Fibroblast of villous mesenchyme (primary cell): Measurements from ENCODE around the gene MRPL49. TPM values are rescaled to one million over a fixed set of nuclear protein-coding genes. Genes with fewer than 3 reads are reported as not detected.
"Not testable (repeated sequence)": the region's sequence is repeated elsewhere in the genome, so short reads cannot be mapped to it uniquely, and the experiment has no call there.

Source experiments
- DNase-seq: peaks from one replicate; pipeline ENCODE4 v3.0.0-alpha.2; 2010; ENCODE audit warnings: low read depth
- H3K4me3 ChIP-seq: 2 replicates; pipeline ENCODE4 v1.5.1; 2011; ENCODE audit warnings: low read depth, mild to moderate bottlenecking, low read length
- small RNA-seq: library from RNA; depleted of rRNA; stranded (forward); fragments of <200 nt; gene quantifications from one replicate; pipeline ENCODE3, GENCODE V24; 2012
- total RNA-seq: library from RNA; depleted of rRNA; stranded (reverse); fragments of >200 nt; gene quantifications from 2 replicates; pipeline ENCODE4 v1.2.3, GENCODE V29; 2012
- TF ChIP-seq, protein P1 (sequence below): IDR thresholded peaks from 2 replicates; pipeline ENCODE4 v1.5.1; 2012; ENCODE audit warnings: low read depth, mild to moderate bottlenecking, low read length; ENCODE audit not compliant: insufficient read depth

The MRPL49 gene
- total RNA-seq, 1 donor: 54.4 TPM

DNA sequence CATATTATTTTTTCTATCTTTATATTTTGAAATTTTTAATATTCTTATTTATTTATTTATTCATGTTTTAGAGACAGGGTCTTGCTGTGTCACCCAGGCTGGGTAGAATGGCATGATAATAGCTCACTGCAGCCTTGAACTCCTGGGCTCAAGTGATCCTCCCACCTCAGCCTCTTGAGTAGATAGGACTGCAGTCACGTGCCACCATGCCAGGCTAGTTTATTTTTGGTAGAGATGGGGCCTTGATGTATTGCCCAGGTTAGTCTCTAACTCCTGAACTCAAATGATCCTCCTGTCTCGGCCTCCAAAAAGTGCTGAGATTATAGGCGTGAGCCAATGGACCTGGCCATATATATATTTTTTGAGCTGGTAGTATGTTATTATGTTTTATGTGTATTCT is 45.5 kb downstream of the MRPL49 start:
- TF ChIP-seq, protein P1, sequence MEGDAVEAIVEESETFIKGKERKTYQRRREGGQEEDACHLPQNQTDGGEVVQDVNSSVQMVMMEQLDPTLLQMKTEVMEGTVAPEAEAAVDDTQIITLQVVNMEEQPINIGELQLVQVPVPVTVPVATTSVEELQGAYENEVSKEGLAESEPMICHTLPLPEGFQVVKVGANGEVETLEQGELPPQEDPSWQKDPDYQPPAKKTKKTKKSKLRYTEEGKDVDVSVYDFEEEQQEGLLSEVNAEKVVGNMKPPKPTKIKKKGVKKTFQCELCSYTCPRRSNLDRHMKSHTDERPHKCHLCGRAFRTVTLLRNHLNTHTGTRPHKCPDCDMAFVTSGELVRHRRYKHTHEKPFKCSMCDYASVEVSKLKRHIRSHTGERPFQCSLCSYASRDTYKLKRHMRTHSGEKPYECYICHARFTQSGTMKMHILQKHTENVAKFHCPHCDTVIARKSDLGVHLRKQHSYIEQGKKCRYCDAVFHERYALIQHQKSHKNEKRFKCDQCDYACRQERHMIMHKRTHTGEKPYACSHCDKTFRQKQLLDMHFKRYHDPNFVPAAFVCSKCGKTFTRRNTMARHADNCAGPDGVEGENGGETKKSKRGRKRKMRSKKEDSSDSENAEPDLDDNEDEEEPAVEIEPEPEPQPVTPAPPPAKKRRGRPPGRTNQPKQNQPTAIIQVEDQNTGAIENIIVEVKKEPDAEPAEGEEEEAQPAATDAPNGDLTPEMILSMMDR: no peak
- DNase-seq: no peak
- no peak overlapping the region for H3K4me3 ChIP-seq

DNA sequence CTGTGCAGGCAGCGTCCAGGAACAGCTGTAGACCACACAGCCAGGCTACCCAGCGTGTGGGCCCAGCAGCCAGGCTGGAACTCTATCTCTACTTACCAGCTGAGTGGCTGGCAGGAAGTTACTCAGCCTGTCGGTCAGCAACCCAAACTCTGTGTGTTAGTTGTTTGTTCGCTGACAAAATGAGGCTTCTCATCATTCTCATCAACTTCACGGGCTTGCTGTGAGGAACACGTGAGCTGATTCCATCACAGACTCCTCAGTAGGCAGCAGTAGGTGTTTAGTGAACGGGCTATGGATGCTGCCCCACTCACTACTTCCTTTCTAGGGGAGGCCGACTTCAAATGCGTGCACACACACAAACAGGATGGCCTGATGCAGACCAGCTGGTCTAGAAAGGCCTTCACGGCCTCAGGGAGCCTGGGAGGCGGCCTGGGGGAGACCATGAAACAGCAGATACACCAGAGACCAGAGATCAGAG is 47.1 kb downstream of the MRPL49 start:
- DNase-seq: peak; percentile 37
- no peak overlapping the region for H3K4me3 ChIP-seq
- TF ChIP-seq, protein P1: no peak

DNA sequence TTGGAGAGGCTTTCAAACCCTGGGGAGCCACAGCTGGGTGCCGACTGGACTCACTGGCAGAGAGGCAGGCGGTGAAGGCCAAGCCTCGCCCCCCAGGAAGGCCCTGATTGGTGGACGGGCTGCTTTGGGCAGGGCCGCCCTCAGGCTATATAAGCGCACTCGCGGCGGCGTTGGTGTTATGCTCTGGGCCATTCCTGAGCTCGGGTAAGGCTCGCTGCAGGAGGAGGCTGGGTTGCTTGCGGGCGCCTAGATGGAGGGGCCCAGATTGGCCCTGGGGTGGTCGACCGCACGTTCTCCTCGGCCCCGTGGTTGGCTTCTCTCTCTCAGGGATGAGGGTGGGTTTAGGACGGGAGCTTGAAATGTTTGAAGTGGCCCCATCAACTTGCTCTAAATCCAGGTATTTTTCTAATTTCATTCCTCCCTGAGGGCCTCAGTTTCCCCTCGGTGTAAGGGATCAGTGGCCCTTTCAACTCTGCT is 48.0 kb downstream of the MRPL49 start, which contains the start of gene SPDYC:
Gene SPDYC, plus strand, starts transcription at position 176 of the 477 bp plus-strand sequence. CDS start 1,125 bp downstream, outside the sequence.
- TF ChIP-seq, protein P1: no peak
- DNase-seq: peak; percentile 47

DNA sequence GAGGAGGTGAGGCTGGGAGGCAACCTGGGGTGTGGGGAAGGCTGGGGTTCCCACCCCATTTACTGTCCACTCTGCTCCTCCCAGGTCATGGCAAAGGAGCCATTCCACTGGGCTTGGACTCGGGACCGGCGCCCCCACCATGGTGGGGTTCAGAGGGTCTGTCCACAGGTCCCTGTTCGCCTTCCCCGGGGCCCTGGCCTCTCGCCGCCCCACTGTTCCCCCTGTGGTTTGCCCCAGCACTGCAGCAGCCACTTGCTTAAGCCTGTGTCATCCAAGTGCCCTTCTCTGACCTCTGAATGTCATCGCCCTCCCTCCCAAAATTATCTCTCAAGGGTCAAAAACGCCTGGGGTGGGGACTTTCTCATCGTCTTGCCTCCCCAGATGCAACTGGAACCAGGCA is 50.5 kb downstream of the MRPL49 start:
- DNase-seq: no peak
- no peak overlapping the region for H3K4me3 ChIP-seq
- TF ChIP-seq, protein P1: no peak

More for the DNA sequence above, 48.0 kb downstream of the MRPL49 start, which contains the start of gene SPDYC:
- no peak within 1 kb of the TSS for H3K4me3 ChIP-seq

DNA sequence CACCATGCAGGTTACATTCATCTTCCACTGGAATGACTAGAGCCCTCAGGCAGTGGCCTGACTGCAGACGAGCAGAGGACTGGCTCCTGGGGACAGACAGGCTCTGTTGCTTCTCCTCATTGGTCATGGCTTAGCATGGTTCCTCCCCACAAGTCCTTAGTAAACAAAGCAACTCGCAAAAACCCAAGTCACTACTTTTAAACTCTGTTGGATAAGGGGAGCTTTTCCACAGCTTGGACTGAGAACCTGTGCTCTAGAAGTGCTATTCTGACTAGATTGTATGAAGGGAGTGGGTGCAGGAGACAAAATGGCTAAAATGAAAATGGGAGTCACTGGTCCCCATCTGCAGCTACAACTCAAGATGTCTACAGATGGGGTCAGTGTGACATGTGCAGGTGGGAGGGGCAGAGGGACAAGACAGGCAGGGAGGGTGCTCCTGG is 52.5 kb downstream of the MRPL49 start:
- not testable (repeated sequence) for H3K4me3 ChIP-seq
- DNase-seq: peak; percentile 38

Small RNAs within 50 kb of the gene (small RNA-seq; reads per million reads assigned to genes)
- gene HIGD1AP10: not detected
- not detected for gene PDCL2P2
- 69.3 reads per million, percentile 96 among the genes with 10 or more reads in this experiment for gene RNU2-23P

Other genes starting within 250 kb of the MRPL49 start
- 80.2 and 93.7 TPM in 2 replicates for gene EHD1, start 243.7 kb upstream of the MRPL49 start, total RNA-seq
- 12.1 and 13.2 TPM in 2 replicates for gene ATG2A, start 205.1 kb upstream of the MRPL49 start, total RNA-seq
- gene PPP2R5B, start 197.6 kb upstream of the MRPL49 start, total RNA-seq: 11.6 and 14.2 TPM in 2 replicates
- gene GPHA2, start 186.4 kb upstream of the MRPL49 start, total RNA-seq: not detected in 2 replicates
- gene MAJIN, start 150.2 kb upstream of the MRPL49 start, total RNA-seq: not detected in 2 replicates
- 0.86 and 1.3 TPM in 2 replicates for gene BATF2, start 125.3 kb upstream of the MRPL49 start, total RNA-seq
- gene ARL2, start 108.2 kb upstream of the MRPL49 start, total RNA-seq: 44.5 and 73.4 TPM in 2 replicates
- gene SNX15, start 94.9 kb upstream of the MRPL49 start, total RNA-seq: 12.5 and 14.5 TPM in 2 replicates
- 10.4 and 13.5 TPM in 2 replicates for gene SAC3D1, start 81.1 kb upstream of the MRPL49 start, total RNA-seq
- 23.7 and 27.4 TPM in 2 replicates for gene NAALADL1, start 63.8 kb upstream of the MRPL49 start, total RNA-seq
- gene CDCA5, start 38.3 kb upstream of the MRPL49 start, total RNA-seq: 7.4 and 15.5 TPM in 2 replicates
- 28.9 and 46.7 TPM in 2 replicates for gene ZFPL1, start 38.1 kb upstream of the MRPL49 start, total RNA-seq
- 104 and 169 TPM in 2 replicates for gene VPS51, start 26.1 kb upstream of the MRPL49 start, total RNA-seq
- 31.6 and 45.8 TPM in 2 replicates for gene TM7SF2, start 10.4 kb upstream of the MRPL49 start, total RNA-seq
- 11.2 and 15.1 TPM in 2 replicates for gene ZNHIT2, start 4.6 kb upstream of the MRPL49 start, total RNA-seq
- gene FAU, start 187 bp upstream of the MRPL49 start, total RNA-seq: 137 and 279 TPM in 2 replicates
- gene SYVN1, start 12.2 kb downstream of the MRPL49 start, total RNA-seq: 13.0 and 13.5 TPM in 2 replicates
- not detected in 2 replicates for gene SPDYC, start 47.9 kb downstream of the MRPL49 start, total RNA-seq
- gene CAPN1, start 59.6 kb downstream of the MRPL49 start, total RNA-seq: 123 and 133 TPM in 2 replicates
- gene POLA2, start 139.6 kb downstream of the MRPL49 start, total RNA-seq: 7.1 and 12.1 TPM in 2 replicates
- gene CDC42EP2, start 192.5 kb downstream of the MRPL49 start, total RNA-seq: 21.3 and 32.8 TPM in 2 replicates
- gene DPF2, start 211.5 kb downstream of the MRPL49 start, total RNA-seq: 47.0 and 60.9 TPM in 2 replicates
- under 0.01 TPM in 1 of 2 replicates, not detected in the other for gene TIGD3, start 232.4 kb downstream of the MRPL49 start, total RNA-seq